Heart left ventricle (tissue), 13 donors: ENCODE results near the gene EN1.

ENCODE experiments used
- POLR2A ChIP-seq, 2 donors: fragments of 450-650 bp; IDR thresholded peaks; one replicate each; pipeline ENCODE4 v1.6.1; 2017; ENCODE audit warnings: antibody characterized with exemption in 2 of 2, mild to moderate bottlenecking in 2 of 2, moderate library complexity in 2 of 2
- TF ChIP-seq, protein P1 (sequence below), 12 donors: fragments of 200-600 bp; sonication (generic) in 4 of 12; IDR thresholded peaks; one replicate each; pipeline versions ENCODE4 v1.5.0 to v1.8.0; 2018 to 2022; ENCODE audit warnings: antibody characterized with exemption in 12 of 12, mild to moderate bottlenecking in 5 of 12
- donor health status: ischemic (EF 13 %, LVEDD 7.1; RV severe dilation, severe dysfunction).
- donor health status: DM: no; HTN: yes; CAD: no.
- donor health status: DM: no; HTN: no; CAD: no.
- donor health status: ischemic (EF 25% LVEDD 6.9; RV normal size, moderate dysfunction).
- donor health status: ischemic (EF 25% LVEDD 5.7; RV mildly dilated, moderate dysfunction).
- donor health status: ischemic (EF 35%, LVEDD 5.7; RV mildly dilated, moderate dysfunction).
- donor health status: nonischemic (EF 11% LVEDD 7.7; RV severe dilation, severe dysfunction).
- donor health status: DM: yes; HTN: yes; CAD: no.
- donor health status: PGD.
- donor health status: ischemic (EF 29% LVEDD 5.4; RV normal size, mild dysfunction).
- donor health status: nonischemic (EF 23%, LVEDD 6.1; RV moderate dilation, normal function).

DNA sequence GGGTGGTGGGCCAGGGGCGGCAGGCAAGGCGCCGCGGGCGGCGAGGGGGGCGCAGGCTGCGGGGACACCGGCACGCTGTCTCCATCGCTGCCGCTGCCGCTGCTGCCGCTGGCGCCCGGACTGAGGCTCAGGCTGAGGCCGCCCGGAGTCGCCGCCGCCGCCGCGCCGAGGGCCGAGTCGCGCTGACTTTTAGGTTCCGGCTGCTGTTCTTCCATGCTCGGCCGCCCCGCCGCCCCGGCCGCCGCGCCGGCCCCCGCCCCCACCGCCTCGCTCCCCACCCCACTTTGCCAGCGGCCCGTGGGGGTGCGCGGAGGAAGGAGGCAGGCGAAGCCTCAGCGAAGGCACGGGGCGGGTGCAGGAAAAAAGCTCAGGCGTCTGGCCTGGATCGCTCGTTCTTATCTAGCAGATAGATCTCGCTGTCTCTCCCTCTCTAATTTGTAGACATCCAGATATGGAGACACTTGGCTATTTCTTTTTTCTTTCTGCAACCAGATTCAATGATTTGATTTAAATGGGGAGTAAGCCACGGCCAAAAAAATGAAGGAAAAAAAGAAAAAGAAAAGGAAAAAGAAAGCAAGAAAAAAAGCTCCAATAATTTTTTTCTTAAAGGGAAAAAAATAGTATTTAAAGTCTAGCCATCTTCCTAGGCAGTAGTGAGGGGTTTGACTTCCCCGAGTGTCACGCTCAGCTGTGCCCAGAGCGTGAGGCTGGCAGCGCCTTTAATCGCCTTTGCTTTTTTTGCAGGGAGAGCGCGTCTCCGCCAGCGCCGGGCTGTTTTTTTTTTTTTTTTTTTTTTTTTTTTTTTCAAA is at the start of gene EN1:
- TF ChIP-seq POLR2A (IDR thresholded peaks at IDR 0.05), result no peak
- TF ChIP-seq, protein P1, sequence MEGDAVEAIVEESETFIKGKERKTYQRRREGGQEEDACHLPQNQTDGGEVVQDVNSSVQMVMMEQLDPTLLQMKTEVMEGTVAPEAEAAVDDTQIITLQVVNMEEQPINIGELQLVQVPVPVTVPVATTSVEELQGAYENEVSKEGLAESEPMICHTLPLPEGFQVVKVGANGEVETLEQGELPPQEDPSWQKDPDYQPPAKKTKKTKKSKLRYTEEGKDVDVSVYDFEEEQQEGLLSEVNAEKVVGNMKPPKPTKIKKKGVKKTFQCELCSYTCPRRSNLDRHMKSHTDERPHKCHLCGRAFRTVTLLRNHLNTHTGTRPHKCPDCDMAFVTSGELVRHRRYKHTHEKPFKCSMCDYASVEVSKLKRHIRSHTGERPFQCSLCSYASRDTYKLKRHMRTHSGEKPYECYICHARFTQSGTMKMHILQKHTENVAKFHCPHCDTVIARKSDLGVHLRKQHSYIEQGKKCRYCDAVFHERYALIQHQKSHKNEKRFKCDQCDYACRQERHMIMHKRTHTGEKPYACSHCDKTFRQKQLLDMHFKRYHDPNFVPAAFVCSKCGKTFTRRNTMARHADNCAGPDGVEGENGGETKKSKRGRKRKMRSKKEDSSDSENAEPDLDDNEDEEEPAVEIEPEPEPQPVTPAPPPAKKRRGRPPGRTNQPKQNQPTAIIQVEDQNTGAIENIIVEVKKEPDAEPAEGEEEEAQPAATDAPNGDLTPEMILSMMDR (IDR thresholded peaks at IDR 0.05), result no peak
